NCI-H2029 treated with DMSO at 0.1 percent for 48 hours (cell line): ENCODE measurements around the gene TP73.

Experiments
- DNase-seq: peaks from one replicate; lab custom pipeline; 2025; lab: John Stamatoyannopoulos, UW

TP73 gene

DNA sequence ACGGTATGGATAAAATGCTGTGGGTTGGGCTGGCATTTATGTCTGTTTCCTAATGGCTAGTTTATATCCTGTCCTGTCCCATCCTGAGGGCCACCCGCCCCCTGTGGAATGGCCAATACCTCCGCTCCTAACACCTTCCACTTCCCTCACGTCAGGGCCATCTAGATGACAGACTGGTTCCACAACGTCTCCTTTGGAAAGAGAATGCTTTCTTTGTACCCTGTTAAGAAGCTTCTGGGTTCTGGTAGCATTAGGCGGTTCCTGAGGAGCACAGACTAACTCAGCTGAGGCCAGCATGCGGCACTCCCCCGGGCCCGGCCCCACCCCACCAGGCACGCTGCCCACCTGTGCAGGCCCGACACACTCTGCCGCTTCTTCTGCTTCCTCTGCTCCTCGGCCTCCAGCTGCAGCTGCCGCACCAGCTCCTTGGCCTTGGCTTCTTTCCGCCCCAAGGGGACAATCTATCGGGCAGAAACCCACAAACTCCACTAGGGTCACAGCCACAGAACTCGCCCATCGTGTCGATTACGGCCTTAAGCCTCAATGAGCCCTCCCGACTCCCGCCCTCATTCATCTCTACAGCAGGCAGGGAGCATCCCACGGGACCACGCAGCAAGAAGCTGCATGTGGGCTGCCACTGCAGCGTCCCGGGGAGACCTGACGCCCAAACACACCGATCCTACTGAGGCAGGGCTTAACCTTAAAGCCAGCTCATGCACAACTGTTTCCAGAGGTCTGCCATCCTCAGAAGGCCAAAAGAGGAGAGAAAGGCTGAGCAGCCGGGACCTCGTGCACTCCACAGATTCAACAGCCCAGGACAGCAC, 131.5 kb downstream of the TP73 start:
- DNase-seq, result no peak

DNA sequence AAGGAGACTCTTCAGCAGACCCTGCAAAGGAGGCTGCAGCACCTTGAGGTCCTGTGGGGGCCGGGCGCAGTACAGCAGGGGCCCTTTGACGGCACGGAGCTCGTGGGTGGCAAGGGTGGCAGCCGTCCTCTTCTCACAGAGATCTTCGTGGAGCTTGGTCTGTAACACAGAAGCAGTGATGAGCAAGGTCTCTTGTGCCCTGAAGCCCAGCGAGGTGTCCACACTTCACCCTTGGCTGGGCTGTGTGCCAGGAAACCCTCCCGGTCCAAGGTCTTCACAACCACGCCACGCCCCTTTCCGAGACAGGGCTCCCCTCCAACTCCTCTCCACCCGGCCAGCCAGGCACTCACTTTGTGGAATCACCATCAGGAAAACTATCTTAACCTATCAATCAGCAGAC, 132.7 kb downstream of the TP73 start:
- DNase-seq, result no peak

DNA sequence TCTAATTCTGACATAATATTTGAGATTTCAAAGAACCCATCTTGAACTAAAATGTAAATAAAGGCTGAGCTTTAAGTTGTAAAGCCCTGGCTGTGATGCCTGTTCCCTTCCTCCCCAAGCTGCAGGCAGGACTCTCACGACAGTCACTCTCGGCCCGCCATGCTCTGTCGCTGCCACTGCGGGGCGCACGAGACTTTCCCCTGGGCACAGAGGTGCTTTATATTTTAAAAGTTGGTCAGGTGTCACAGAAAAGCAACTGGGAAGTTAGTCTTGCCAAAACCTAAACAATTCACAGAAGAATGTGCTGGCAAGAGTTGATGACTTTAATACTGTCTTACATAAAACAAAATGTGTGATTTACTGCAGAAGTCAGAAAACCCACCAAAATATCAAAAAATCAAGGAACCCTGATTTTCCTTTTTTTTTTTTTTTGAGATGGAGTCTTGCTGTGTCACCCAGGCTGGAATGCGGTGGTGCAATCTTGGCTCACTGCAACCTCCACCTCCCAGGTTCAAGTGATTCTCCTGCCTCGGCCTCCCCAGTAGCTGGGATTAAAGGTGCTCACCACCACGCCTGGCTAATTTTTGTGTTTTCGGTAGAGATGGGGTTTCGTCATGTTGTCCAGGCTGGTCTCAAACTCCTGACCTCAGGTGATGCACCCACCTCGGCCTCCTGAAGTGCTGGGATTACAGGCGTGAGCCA, 133.3 kb downstream of the TP73 start:
- no peak for DNase-seq
